Activated T-cell treated with anti-CD3 and anti-CD28 coated beads, Interleukin-2, amount 50 U/mL, for 72 hours (primary cell): ENCODE data around the gene PXK. TPM values are rescaled to one million over a fixed set of nuclear protein-coding genes. Genes with fewer than 3 reads are reported as not detected.

Experiments
- total RNA-seq, 2 donors: library from RNA; stranded (reverse); gene quantifications; one replicate each; pipeline ENCODE4 v1.2.3, GENCODE V29; 2022

PXK gene
- total RNA-seq, 2 donors from 2014 or later = 76.1 to 79.0 TPM

Other genes starting within 250 kb of the PXK start
- gene DNASE1L3, start 121.9 kb upstream of the PXK start, total RNA-seq = not detected
- gene ABHD6, start 95.1 kb upstream of the PXK start, total RNA-seq = 1 to 10 TPM; 4.1 to 7.3 TPM
- 10 to 100 TPM; 16.6 to 17.2 TPM for gene RPP14, start 26.6 kb upstream of the PXK start, total RNA-seq
- gene HTD2, start 26.4 kb upstream of the PXK start, total RNA-seq = 10 to 100 TPM in 1 of 2 donors, 1 to 10 TPM in 1; 7.9 to 11.4 TPM
- 10 to 100 TPM; 36.9 to 40.5 TPM for gene PDHB, start 100.9 kb downstream of the PXK start, total RNA-seq
- gene KCTD6, start 159.2 kb downstream of the PXK start, total RNA-seq = 1 to 10 TPM; 7.3 to 8.2 TPM
- gene ACOX2, start 204.3 kb downstream of the PXK start, total RNA-seq = not detected
- not detected for gene FAM107A, start 244.5 kb downstream of the PXK start, total RNA-seq